ENCODE results near the gene PIGU.

The PIGU gene

GRCh38 chr20:34549291-34549928 is 127.5 kb downstream of the PIGU start:
- DNase-seq, result no peak

DNA sequence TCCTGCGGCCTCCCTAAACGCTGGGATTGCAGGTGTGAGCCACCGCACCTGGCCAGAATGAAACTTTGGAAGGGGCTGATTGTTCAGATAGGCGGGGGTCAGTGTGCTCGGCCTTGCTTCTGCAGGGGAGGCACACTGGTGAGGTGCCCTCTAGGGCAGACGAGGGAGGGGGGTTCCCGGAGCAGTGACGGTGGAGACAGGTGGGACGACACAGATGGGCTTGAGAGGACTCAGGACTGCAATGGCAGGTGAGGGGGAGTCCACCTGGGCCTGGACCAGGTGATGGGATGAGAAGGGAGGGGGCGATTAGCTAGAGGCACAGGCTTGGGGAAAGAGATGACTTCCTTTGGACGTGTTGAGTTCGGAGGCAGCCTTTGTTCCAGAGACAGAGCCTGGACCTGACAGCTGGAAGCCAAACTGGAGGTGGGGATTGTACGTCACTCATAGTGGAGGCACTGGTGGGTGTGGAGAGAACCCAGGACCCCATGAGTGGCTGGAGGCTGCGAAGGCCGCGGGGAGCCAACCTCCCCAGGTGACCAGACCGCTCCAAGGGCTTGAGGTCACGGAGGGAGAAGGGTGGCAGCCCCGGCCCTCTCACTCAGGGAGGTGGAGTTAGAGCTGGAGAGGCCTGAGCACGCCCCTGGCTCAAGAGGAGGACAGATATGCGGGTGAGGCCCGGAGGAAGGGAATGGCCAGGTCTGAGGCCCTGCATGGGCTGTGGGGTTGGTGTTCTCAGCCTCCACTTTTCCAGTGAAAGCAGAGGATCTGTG is 128.9 kb downstream of the PIGU start:
- no peak for DNase-seq

DNA sequence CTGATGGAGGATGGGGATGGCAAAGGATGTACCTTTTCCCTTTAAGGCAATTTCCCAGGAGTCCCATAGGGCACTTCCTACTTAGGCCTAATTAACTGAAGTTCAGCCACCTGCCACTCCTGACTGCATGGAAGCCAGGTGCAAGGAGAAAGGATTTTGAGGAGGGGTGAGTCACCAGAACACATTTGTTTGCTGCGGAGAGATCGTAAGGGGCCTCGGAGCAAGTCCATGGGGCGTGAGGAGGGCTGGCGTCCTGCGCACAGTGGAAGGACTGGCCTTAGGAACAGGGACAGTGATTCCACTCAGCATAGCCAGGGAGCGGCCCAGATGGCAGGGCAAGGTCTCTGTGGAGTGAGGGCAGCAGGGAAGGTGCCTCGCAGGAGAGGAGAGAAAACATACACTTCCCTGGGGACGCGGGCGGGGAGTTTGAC is 130.1 kb downstream of the PIGU start:
- DNase-seq, result peak; percentile 37

DNA sequence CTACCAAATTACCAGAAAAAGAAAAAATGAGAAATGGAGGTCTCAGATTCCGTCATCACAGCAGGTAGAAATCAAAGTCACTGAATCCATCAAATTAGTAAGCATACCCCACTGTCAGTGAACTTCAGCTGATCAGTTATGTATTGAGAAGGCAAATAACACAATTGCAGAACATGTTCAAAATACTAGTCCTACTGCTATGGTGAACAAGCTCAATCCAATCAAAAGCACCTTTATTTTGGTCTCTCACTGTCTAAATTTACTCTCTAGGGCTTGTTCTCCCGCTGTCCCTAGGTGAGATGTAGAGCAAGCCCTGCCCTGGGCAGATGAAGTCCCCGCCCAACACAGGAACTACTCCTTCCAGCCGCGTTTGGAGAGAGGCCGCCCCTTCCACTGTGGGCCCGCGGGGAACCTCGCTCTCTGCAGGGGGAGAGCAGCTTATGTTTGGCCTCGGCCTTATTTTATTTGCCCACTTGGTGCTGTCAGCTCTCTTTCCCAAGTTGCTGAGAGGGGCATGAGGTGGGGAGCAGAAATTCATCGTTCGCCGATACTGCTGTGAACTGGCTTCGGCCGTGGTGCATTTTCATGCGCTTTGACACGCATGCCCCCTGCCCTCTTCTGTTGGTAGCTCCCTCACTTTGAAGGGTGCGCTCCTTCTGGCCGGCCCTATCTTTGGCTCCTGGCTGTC is 132.6 kb downstream of the PIGU start:
- no peak for DNase-seq

- DNase-seq, result no peak
Observed at GRCh38 chr20:34543463-34544056, 133.3 kb downstream of the PIGU start.

- DNase-seq, result no peak
Observed at GRCh38 chr20:34542439-34542838, 134.5 kb downstream of the PIGU start.

GRCh38 chr20:34541917-34542316 is 135.0 kb downstream of the PIGU start:
- no peak for DNase-seq

DNA sequence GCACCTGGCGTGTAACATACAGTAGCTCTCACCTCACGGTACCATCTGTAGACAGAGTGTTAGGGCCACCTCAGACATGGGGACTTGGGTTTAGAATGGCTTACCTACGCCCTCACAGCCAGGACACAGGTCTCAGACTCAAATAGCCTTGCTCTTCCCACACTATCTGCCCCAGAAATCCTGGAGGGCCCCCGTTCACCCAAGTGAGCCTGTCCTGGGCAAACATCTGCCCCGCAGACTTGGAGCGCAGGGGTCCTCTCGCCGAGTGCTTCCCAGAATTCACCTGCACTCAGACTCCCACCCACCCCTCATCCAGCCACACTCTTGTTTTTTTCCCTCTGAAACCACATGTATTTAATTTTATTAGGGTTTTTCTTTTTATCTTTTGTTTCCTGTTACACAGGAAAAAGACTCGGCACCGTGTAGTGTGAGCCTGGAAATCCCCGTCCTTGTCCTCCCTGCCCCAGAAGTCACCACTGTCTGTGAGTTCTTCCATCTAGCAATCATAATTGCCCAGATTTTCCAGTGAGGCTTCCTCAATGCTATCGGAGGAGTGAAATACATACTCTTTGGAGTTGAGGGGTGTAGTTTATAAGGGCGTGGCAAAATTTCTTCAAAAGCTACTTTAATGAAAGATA is 135.5 kb downstream of the PIGU start:
- DNase-seq, result no peak

- no peak for DNase-seq
Observed at GRCh38 chr20:34540596-34541263, 136.2 kb downstream of the PIGU start.

DNA sequence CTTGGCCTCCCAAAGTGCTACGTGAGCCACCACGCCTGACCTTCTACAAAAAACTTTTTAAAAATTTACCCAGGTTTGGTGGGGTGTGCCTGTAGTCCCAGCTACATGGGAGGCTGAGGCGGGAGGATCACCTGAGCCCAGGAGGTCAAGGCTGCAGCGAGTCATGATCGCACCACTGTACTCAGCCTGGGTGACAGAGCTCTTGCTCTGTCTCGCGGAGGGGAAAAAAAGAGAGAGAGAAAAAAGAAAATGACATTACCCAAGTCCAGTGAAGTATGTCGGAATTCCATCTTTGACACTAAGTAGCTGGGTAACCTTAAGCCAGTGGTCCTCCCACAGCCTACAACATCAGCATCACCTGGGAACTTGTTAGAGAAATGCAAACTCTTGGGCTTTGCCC is 137.1 kb downstream of the PIGU start:
- DNase-seq, result no peak

DNA sequence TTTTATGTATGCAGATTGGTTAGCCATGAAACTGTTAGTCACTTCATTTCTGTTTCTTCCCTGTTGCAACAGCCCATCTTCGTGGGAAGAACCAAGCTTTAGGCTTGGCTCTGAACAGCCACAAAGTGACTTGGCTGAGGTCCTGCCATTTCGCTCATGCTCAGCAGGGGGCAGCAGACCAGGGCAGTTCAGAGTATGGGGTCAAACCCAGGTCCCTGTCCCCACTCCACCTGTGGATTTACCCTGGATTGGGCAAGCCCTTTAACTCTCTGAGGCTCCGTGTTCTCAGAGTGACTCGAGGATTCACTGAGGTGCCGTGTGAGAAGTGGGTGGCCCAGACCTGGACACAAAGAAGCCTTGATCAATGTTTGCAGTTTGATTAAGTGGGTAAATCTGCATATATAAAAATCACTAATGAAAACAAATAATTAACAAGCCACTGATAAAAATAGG is 138.2 kb downstream of the PIGU start:
- DNase-seq, result peak; percentile 6

DNA sequence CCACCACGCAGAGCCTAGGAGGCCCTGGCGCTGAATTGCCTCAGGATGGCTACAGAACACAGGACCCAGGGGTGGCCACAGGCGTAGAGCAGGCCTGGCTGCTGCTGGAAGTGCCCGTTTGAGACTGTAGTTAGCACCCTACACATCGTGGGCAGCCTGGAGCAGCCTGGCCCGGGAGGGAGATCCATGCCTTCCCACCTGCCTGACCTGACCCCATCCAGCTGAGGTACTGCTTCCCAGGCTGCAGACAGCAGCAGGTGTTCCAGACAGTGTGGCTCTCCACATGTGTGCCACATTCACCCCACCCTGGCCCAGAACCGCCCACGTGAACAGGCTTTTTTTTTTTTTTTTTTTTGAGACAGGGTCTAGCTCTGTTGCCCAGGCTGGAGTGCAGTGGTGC is 139.2 kb downstream of the PIGU start:
- no peak for DNase-seq

DNA sequence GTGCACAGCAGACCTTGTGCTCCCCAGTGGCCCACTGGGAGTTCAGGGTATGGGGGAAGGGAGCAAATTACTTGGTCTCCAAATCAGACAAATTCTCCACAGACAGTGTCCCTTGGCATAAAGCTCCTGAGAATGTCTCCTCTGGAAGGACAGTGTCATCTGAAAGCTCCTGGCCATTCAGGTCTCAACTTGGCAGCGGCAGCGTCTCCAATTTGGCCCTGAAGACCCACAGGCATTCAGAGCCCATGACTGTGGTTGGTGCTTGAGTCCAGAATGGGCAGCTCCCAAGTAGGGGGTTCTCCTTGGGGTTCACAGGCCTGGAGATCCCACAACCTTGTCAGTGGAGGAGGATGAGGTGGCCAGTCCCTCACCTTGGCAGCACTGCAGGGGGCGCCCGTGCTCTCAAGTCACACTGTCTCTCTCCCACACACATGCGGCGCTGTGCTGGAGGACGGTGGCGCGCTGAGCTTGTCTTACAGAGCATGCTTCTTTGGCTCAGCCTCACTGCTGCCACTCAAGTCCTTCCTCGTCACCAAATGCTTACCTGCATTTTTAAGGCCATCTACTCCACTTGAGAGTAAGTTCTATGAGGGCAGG is 140.0 kb downstream of the PIGU start:
- no peak for DNase-seq

- no peak for DNase-seq
Observed at GRCh38 chr20:34535857-34536256, 141.0 kb downstream of the PIGU start.

DNA sequence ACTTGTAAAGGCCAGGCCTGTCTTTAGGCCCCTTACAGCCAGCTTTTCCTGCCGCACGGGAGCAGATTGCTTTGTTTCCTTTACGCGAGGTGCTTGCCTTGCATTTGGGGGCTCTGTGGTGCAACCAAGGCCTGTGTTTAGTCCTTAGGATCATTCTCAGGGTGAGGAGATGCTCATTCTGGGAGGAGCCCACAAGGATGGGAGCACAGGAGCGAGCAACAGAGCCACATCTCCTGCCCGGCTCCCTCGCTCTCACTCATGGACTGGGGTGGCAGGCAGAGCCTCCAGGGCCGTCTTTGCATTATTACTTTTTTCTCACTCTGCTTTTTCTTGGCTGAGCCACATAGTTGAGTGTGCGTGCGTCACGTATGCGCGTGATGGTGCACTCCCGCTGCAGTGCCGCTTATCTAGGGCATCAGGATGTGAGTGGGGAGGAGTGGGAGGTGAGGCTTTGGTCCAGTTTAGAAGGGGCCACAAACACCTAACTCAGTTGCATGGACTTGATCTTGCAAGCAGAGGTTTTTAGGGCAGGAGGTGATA is 141.5 kb downstream of the PIGU start:
- DNase-seq, result no peak

DNA sequence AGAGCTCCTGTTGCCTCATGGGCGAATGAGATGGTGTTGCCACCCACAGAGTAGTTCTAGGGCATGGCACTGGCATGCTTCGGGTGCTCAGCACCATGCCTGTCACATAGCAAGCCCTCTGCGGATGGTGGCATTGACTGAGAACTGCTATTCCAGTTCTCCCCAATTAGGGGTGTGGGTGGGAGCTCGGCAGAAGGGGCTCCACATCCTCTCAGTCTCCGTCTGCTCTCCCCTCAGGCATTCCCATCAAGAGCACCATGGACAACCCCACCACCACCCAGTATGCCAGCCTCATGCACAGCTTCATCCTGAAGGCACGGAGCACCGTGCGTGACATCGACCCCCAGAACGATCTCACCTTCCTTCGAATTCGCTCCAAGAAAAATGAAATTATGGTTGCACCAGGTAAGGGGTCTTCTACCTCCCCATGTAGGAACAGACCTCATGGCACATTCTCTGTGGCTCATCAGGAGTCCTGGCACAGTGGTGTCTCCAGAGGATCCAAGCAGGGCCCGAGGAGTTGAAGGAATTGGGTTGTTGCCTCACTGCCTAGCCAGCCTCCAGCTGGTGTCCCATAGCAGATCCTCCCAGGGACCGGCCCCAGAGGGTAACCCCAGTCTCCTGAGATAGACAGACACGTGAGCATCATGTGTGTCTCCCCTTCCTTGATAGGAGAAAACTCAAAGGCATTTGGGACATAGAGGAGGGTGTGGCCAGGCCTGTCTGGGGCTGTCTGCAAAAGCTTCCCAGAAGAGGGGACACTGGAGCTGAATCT is 142.3 kb downstream of the PIGU start:
- DNase-seq, result no peak

DNA sequence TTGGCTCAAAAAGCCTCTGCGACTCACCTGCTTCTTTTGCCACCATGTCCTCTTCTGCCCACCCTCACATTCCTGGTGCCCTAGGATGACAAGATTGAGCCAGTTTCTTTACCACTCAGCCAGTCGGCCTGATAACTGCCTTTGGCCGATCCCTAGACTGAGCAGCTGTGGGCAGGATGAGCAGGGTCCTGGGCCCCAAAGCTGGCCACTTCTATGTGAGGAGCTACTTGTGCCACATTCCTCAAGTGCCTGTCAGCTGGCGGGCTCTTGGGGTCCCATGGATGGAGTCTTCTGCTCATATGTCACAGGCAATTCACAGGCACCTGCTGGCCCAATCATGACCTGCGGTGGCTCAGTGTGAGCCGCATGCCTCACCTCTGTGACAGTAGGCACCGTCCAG is 144.1 kb downstream of the PIGU start:
- DNase-seq, result no peak

DNA sequence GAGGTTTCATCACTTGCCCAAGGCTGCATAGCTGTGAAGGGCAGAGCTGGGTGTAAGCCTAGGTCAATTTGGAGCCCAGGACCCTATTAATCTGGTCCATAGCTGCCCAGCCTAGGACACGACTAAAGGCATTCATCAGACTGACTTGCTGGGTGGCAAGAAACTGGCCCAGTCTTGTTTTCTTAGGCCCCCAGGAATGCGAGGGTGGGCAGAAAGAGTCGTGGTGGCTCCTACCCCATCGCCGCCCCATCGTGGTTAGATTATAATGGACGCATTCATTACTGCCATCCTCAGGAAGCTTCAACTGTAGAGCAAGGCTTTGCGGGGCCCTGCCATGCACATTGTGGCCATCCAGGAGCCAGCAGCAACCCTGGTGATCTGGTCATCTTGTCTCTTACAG is 144.6 kb downstream of the PIGU start:
- DNase-seq, result no peak

GRCh38 chr20:34531608-34532265 is 145.2 kb downstream of the PIGU start:
- no peak for DNase-seq

DNA sequence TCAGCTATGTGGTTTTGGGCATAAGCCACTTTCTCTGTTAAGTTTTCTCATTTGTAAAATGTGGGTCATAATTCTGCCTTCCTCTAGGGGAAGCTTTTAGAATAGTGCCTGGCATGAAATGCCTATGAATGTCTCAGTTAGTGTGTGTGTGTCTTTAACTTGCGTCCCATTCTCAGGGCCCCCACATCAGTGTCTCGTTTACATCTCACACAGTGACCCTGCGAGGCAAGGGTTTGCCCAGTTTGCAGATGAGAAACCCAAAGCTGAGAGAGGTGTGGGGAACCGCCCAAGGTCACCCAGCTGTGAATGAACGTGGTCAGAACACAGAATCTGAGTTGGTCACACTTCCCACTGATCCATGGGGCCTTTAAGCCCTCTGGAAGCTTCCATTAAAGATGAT is 146.6 kb downstream of the PIGU start:
- DNase-seq, result no peak

All from NCI-H1092 treated with DMSO at 0.1 percent for 48 hours (cell line).